Stimulated activated CD8-positive, alpha-beta memory T cell treated with anti-CD3 and anti-CD28 coated beads, Interleukin-15, amount 100 ng/mL, for 24 hours (primary cell): ENCODE results near the gene PARN.

ENCODE experiments used
- DNase-seq: peaks from one replicate; pipeline ENCODE4 v3.0.0-alpha.2; 2020; ENCODE audit warnings: low read depth

PARN gene

GRCh38 chr16:14529010-14529669, 100.9 kb downstream of the PARN start:
- no peak for DNase-seq

- DNase-seq, result no peak
Observed at GRCh38 chr16:14528306-14528705, 101.8 kb downstream of the PARN start.

- DNase-seq, result no peak
Observed at GRCh38 chr16:14527411-14528044, 102.5 kb downstream of the PARN start.

GRCh38 chr16:14525596-14525995, 104.5 kb downstream of the PARN start:
- DNase-seq, result no peak

GRCh38 chr16:14524979-14525378, 105.1 kb downstream of the PARN start:
- no peak for DNase-seq

GRCh38 chr16:14523632-14524031, 106.4 kb downstream of the PARN start:
- DNase-seq, result no peak

- DNase-seq, result no peak
Observed at GRCh38 chr16:14522671-14523070, 107.4 kb downstream of the PARN start.

GRCh38 chr16:14520753-14521152, 109.3 kb downstream of the PARN start:
- no peak for DNase-seq

GRCh38 chr16:14514967-14515366, 115.1 kb downstream of the PARN start:
- no peak for DNase-seq

GRCh38 chr16:14513389-14514107, 116.5 kb downstream of the PARN start:
- no peak for DNase-seq

GRCh38 chr16:14511800-14512135, 118.3 kb downstream of the PARN start:
- DNase-seq, result no peak

- no peak for DNase-seq
Observed at GRCh38 chr16:14510939-14511799, 118.9 kb downstream of the PARN start.

GRCh38 chr16:14510581-14510938, 119.5 kb downstream of the PARN start:
- DNase-seq, result no peak

- DNase-seq, result no peak
Observed at GRCh38 chr16:14509675-14510132, 120.4 kb downstream of the PARN start.

- DNase-seq, result no peak
Observed at GRCh38 chr16:14509055-14509454, 121.0 kb downstream of the PARN start.

GRCh38 chr16:14505846-14506245, 124.2 kb downstream of the PARN start:
- no peak for DNase-seq

GRCh38 chr16:14502932-14503741, 126.9 kb downstream of the PARN start:
- no peak for DNase-seq

GRCh38 chr16:14502256-14502875, 127.7 kb downstream of the PARN start:
- no peak for DNase-seq

GRCh38 chr16:14501331-14502255, 128.5 kb downstream of the PARN start:
- no peak for DNase-seq

GRCh38 chr16:14500791-14501190, 129.3 kb downstream of the PARN start:
- DNase-seq, result no peak
